Mesodermal cell (in vitro differentiated cells): ENCODE data around the gene LIMS2.

Experiments used
- H3K27ac ChIP-seq: 2 replicates; pipeline ENCODE4 v1.7.0; 2013; ENCODE audit warnings: mild to moderate bottlenecking, low read depth, low read length, moderate library complexity; ENCODE audit not compliant: severe bottlenecking
- H3K36me3 ChIP-seq: 2 replicates; pipeline ENCODE4 v1.7.1; 2013; ENCODE audit warnings: mild to moderate bottlenecking, low read length, moderate library complexity; ENCODE audit not compliant: control insufficient read depth, insufficient read depth
- H3K4me1 ChIP-seq: one replicate; pipeline ENCODE4 v1.7.1; 2013; ENCODE audit warnings: mild to moderate bottlenecking, low read length; ENCODE audit not compliant: insufficient read depth, control insufficient read depth, poor library complexity, severe bottlenecking
- H3K4me3 ChIP-seq: 2 replicates; pipeline ENCODE4 v1.7.0; 2013; ENCODE audit warnings: low read length, control low read depth, mild to moderate bottlenecking; ENCODE audit not compliant: insufficient read depth, poor library complexity, severe bottlenecking; ENCODE audit errors: extremely low read depth
- H3K9me3 ChIP-seq: 2 replicates; pipeline ENCODE4 v1.7.1; 2013; ENCODE audit warnings: mild to moderate bottlenecking, low read length, moderate library complexity; ENCODE audit not compliant: control insufficient read depth
- WGBS, 2 experiments: methylation state at CpG; one replicate each; pipeline ENCODE4 v1.1.5; 2013; ENCODE audit warnings: missing lambda C conversion rate in 2 of 2; ENCODE audit not compliant: insufficient coverage in 2 of 2; 5-methylcytosine and 5-hydroxymethylcytosine counted together

The LIMS2 gene

GRCh38 chr2:127629637-127630036 lies 45.7 kb downstream of the LIMS2 start:
- 85 to 87% methylated on average over 9 of the region's 9 CpGs for WGBS, 2 experiments
- H3K9me3 ChIP-seq: no peaks in the 10 kb centered on the region

GRCh38 chr2:127628767-127629614 lies 46.3 kb downstream of the LIMS2 start:
- H3K27ac ChIP-seq: no peak overlapping the region
- 88 to 91% methylated on average over 13 to 16 of the region's 17 CpGs for WGBS, 2 experiments
- H3K9me3 ChIP-seq: no peaks in the 10 kb centered on the region
- peaks cover 3% of the 10 kb centered on the region for H3K4me1 ChIP-seq
- no peaks in the 10 kb centered on the region for H3K36me3 ChIP-seq
- no peak overlapping the region for H3K4me3 ChIP-seq

More at GRCh38 chr2:127629637-127630036, 45.7 kb downstream of the LIMS2 start:
- Histone ChIP-seq H3K4me3 (no peak overlapping the region), H3K4me1 (no peaks in the 10 kb centered on the region), H3K27ac (no peak overlapping the region), H3K36me3 (no peaks in the 10 kb centered on the region)

GRCh38 chr2:127627740-127628571 lies 47.4 kb downstream of the LIMS2 start:
- Histone ChIP-seq H3K9me3 (no peaks in the 10 kb centered on the region), H3K4me1 (peaks cover 7% of the 10 kb centered on the region), H3K4me3 (no peak overlapping the region), H3K36me3 (no peaks in the 10 kb centered on the region), H3K27ac (no peak overlapping the region)
- 94 to 96% methylated on average over 12 to 16 of the region's 18 CpGs for WGBS, 2 experiments

- Histone ChIP-seq H3K27ac (no peak overlapping the region), H3K4me1 (peaks cover 7% of the 10 kb centered on the region), H3K36me3 (no peaks in the 10 kb centered on the region), H3K4me3 (no peak overlapping the region), H3K9me3 (no peaks in the 10 kb centered on the region)
- WGBS, 2 experiments: 91 to 94% methylated on average over 23 of the region's 28 CpGs
Observed at GRCh38 chr2:127626917-127627739, 48.2 kb downstream of the LIMS2 start.

GRCh38 chr2:127626175-127626574 lies 49.2 kb downstream of the LIMS2 start:
- 83 to 86% methylated on average over 8 to 9 of the region's 12 CpGs for WGBS, 2 experiments
- Histone ChIP-seq H3K4me3 (no peak overlapping the region), H3K4me1 (peaks cover 7% of the 10 kb centered on the region), H3K27ac (no peak overlapping the region), H3K36me3 (no peaks in the 10 kb centered on the region), H3K9me3 (no peaks in the 10 kb centered on the region)

- Histone ChIP-seq H3K4me1 (peaks cover 7% of the 10 kb centered on the region), H3K27ac (no peak overlapping the region), H3K9me3 (no peaks in the 10 kb centered on the region), H3K4me3 (no peak overlapping the region), H3K36me3 (no peaks in the 10 kb centered on the region)
- 91 to 100% methylated on average over 1 to 2 of the region's 2 CpGs for WGBS, 2 experiments
Observed at GRCh38 chr2:127625572-127625951, 49.8 kb downstream of the LIMS2 start.

- H3K4me3 ChIP-seq: no peak overlapping the region
- peaks cover 7% of the 10 kb centered on the region for H3K4me1 ChIP-seq
- WGBS, 2 experiments: 88 to 92% methylated on average over 12 to 18 of the region's 23 CpGs
- H3K9me3 ChIP-seq: no peaks in the 10 kb centered on the region
- no peaks in the 10 kb centered on the region for H3K36me3 ChIP-seq
- H3K27ac ChIP-seq: no peak overlapping the region
Observed at GRCh38 chr2:127624756-127625571, 50.4 kb downstream of the LIMS2 start.

- no peak overlapping the region for H3K27ac ChIP-seq
- 83 to 100% methylated on average over 3 to 5 of the region's 5 CpGs for WGBS, 2 experiments
- no peak overlapping the region for H3K4me3 ChIP-seq
- H3K9me3 ChIP-seq: no peaks in the 10 kb centered on the region
- H3K36me3 ChIP-seq: no peaks in the 10 kb centered on the region
- peaks cover 7% of the 10 kb centered on the region for H3K4me1 ChIP-seq
Observed at GRCh38 chr2:127624320-127624755, 51.0 kb downstream of the LIMS2 start.

GRCh38 chr2:127623388-127624319 lies 51.7 kb downstream of the LIMS2 start:
- Histone ChIP-seq H3K27ac (no peak overlapping the region), H3K9me3 (no peaks in the 10 kb centered on the region), H3K4me3 (no peak overlapping the region), H3K4me1 (peaks cover 7% of the 10 kb centered on the region), H3K36me3 (no peaks in the 10 kb centered on the region)
- WGBS, 2 experiments: 94% methylated on average over 22 to 33 of the region's 38 CpGs
